Hepatocyte (in vitro differentiated cells): ENCODE data around the gene PNCK. TPM values are rescaled to one million over a fixed set of nuclear protein-coding genes. Genes with fewer than 3 reads are reported as not detected.
"Not testable (repeated sequence)": the region's sequence is repeated elsewhere in the genome, so short reads cannot be mapped to it uniquely, and the experiment has no call there.

Experiments
- DNase-seq: peaks from one replicate; pipeline ENCODE4 v3.0.0-alpha.2; 2016; ENCODE audit warnings: low spot score
- H2AFZ ChIP-seq: fragments of 200-600 bp; sonication (generic); 2 replicates; pipeline ENCODE4 v1.6.0; 2016; ENCODE audit warnings: antibody characterized with exemption, mild to moderate bottlenecking
- H3K27ac ChIP-seq: fragments of 200-600 bp; sonication (generic); 2 replicates; pipeline ENCODE4 v1.5.1; 2016; ENCODE audit warnings: mild to moderate bottlenecking
- H3K27me3 ChIP-seq: fragments of 200-600 bp; sonication (generic); 2 replicates; pipeline ENCODE4 v1.6.1; 2016
- H3K36me3 ChIP-seq: fragments of 200-600 bp; sonication (generic); replicated peaks from 2 replicates; pipeline ENCODE4 v1.5.1; 2016; ENCODE audit warnings: low read depth; ENCODE audit not compliant: insufficient read depth
- H3K4me1 ChIP-seq: fragments of 200-600 bp; sonication (generic); 2 replicates; pipeline ENCODE4 v1.5.1; 2016; ENCODE audit warnings: mild to moderate bottlenecking, moderate library complexity; ENCODE audit not compliant: insufficient read depth
- H3K4me2 ChIP-seq: fragments of 200-600 bp; sonication (generic); 2 replicates; pipeline ENCODE4 v1.6.0; 2016
- H3K4me3 ChIP-seq: fragments of 200-600 bp; sonication (generic); 2 replicates; pipeline ENCODE4 v1.5.1; 2016; ENCODE audit warnings: mild to moderate bottlenecking
- H3K79me2 ChIP-seq: fragments of 200-600 bp; sonication (generic); 2 replicates; pipeline ENCODE4 v1.6.0; 2017; ENCODE audit warnings: mild to moderate bottlenecking
- H3K9me2 ChIP-seq: fragments of 200-600 bp; sonication (generic); replicated peaks from 2 replicates; pipeline ENCODE4 v1.6.0; 2017; ENCODE audit warnings: mild to moderate bottlenecking; ENCODE audit not compliant: insufficient read depth
- H3K9me3 ChIP-seq: fragments of 200-600 bp; sonication (generic); 2 replicates; pipeline ENCODE4 v1.5.1; 2016; ENCODE audit warnings: low read depth, mild to moderate bottlenecking
- H4K20me1 ChIP-seq: fragments of 200-600 bp; sonication (generic); 2 replicates; pipeline ENCODE4 v1.6.0; 2016; ENCODE audit warnings: mild to moderate bottlenecking; ENCODE audit not compliant: insufficient read depth, poor library complexity, severe bottlenecking
- CTCF ChIP-seq: fragments of 200-600 bp; sonication (generic); IDR thresholded peaks from 2 replicates; pipeline ENCODE4 v1.5.1; 2016; ENCODE audit warnings: antibody characterized with exemption, mild to moderate bottlenecking; ENCODE audit not compliant: poor library complexity
- EZH2 ChIP-seq: fragments of 200-600 bp; sonication (generic); IDR thresholded peaks from 2 replicates; pipeline ENCODE4 v1.6.1; 2016; ENCODE audit warnings: antibody characterized with exemption, mild to moderate bottlenecking, borderline replicate concordance
- EZH2phosphoT487 ChIP-seq: fragments of 200-600 bp; sonication (generic); IDR thresholded peaks from one replicate; pipeline ENCODE4 v1.6.1; 2018; ENCODE audit warnings: antibody characterized with exemption, mild to moderate bottlenecking, low read depth, moderate library complexity; ENCODE audit not compliant: unreplicated experiment, severe bottlenecking
- WGBS: methylation state at CpG from one replicate; pipeline ENCODE4 v1.1.6; 2016; ENCODE audit warnings: low lambda C conversion rate; ENCODE audit errors: missing lambda C conversion rate; 5-methylcytosine and 5-hydroxymethylcytosine counted together
- polyA plus RNA-seq: library from polyadenylated mRNA; unstranded; fragments of >200 nt; fragmentation: Nextera tagmentation; extraction: Ambion mirVana; gene quantifications from 2 replicates; pipeline ENCODE4 v1.2.1, GENCODE V29; 2016
- total RNA-seq: library from RNA; depleted of rRNA; stranded (reverse); fragments of >200 nt; gene quantifications from 2 replicates; pipeline ENCODE4 v1.2.3, GENCODE V29; 2014

The PNCK gene
- total and polyA plus RNA-seq, 2 experiments from 2014 or later, result 0.28 to 2.2 TPM

DNA sequence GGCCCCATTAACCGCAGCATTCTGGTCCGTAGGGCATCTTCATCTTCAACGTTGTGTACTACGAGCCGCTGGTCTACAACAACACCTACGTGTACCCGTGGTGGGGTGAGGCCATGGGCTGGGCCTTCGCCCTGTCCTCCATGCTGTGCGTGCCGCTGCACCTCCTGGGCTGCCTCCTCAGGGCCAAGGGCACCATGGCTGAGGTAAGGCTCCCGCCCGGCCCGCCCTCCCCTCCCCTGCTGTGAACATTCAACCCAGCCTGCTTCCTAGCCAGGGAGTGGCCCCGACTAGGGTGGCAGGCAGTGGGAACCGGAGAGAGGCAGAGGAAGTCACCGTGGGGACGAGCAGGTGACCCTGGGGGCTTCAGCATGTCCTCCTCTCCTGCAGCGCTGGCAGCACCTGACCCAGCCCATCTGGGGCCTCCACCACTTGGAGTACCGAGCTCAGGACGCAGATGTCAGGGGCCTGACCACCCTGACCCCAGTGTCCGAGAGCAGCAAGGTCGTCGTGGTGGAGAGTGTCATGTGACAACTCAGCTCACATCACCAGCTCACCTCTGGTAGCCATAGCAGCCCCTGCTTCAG lies 21.2 kb upstream of the PNCK start:
- 91% methylated on average over 17 of the region's 23 CpGs for whole genome bisulfite sequencing
- Histone ChIP-seq H3K4me3 (no peak overlapping the region), H3K27me3 (no peaks in the 10 kb centered on the region), H4K20me1 (no peaks in the 10 kb centered on the region), H3K4me1 (no peaks in the 10 kb centered on the region), H3K36me3 (no peaks in the 10 kb centered on the region), H3K27ac (no peak overlapping the region), H3K9me3 (no peaks in the 10 kb centered on the region), H3K79me2 (no peaks in the 10 kb centered on the region), H2AFZ (no peak overlapping the region), H3K4me2 (no peak overlapping the region), H3K9me2 (no peaks in the 10 kb centered on the region)
- TF ChIP-seq EZH2, result no peak
- no peak for TF ChIP-seq EZH2phosphoT487
- TF ChIP-seq CTCF, result no peak
- no peak for DNase-seq

DNA sequence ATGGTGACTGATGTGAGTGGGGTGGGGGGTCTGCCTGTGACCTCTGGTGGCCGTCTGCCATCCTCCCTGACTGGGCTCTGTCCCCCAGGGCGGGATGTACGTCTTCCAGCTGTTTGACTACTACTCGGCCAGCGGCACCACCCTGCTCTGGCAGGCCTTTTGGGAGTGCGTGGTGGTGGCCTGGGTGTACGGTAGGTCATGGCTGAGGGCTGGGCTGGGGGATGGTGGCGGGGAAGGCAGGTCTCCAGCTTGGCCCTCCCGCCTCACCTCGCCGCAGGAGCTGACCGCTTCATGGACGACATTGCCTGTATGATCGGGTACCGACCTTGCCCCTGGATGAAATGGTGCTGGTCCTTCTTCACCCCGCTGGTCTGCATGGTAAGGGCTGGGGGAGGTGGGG lies 20.6 kb upstream of the PNCK start:
- not testable (repeated sequence) for H3K36me3 ChIP-seq, H2AFZ ChIP-seq, H3K4me3 ChIP-seq, H3K27ac ChIP-seq, H3K9me3 ChIP-seq, H3K4me1 ChIP-seq, H4K20me1 ChIP-seq, H3K79me2 ChIP-seq, H3K4me2 ChIP-seq, H3K27me3 ChIP-seq, DNase-seq, H3K9me2 ChIP-seq
- WGBS, result 88% methylated on average over 13 of the region's 16 CpGs

DNA sequence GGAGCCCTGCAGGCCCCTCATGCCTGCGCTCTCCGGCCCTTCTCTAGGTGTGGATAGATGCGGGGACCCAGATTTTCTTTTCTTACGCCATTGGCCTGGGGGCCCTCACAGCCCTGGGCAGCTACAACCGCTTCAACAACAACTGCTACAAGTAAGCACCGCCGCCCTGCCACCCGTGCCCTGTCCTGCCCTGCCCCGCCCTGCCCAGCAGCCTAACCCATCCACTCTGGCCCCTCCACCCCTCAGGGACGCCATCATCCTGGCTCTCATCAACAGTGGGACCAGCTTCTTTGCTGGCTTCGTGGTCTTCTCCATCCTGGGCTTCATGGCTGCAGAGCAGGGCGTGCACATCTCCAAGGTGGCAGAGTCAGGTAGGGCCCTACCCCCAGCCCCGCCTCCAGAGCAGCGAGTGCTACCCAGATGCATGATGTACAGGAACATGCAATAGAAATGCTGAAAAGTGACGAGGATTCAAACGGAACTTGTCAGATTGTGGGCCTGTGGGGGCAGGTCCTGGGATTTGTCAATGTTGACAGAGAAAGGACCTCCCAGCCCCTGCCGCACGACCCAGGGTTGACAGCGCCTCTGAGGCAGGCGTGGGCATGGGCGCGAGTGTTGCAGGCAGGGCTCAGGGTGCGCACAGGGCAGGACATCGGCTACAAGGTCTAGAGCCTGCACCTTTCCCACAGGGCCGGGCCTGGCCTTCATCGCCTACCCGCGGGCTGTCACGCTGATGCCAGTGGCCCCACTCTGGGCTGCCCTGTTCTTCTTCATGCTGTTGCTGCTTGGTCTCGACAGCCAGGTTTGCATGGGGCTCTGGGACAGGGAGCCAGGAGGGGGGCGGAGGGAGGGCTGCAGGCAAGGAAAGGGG lies 19.8 kb upstream of the PNCK start:
- WGBS, result 87% methylated on average over 21 of the region's 31 CpGs
- no peaks in the 10 kb centered on the region for H3K9me2 ChIP-seq
- DNase-seq, result no peak
- H3K4me2 ChIP-seq, result no peak overlapping the region
- no peaks in the 10 kb centered on the region for H3K9me3 ChIP-seq
- H3K79me2 ChIP-seq, result no peaks in the 10 kb centered on the region
- no peak overlapping the region for H3K4me3 ChIP-seq
- H3K27me3 ChIP-seq, result no peaks in the 10 kb centered on the region
- TF ChIP-seq CTCF (no peak), EZH2 (no peak), EZH2phosphoT487 (no peak)
- no peak overlapping the region for H2AFZ ChIP-seq
- no peaks in the 10 kb centered on the region for H3K4me1 ChIP-seq
- H3K27ac ChIP-seq, result no peak overlapping the region
- H3K36me3 ChIP-seq, result no peaks in the 10 kb centered on the region
- peaks cover 2% of the 10 kb centered on the region for H4K20me1 ChIP-seq

DNA sequence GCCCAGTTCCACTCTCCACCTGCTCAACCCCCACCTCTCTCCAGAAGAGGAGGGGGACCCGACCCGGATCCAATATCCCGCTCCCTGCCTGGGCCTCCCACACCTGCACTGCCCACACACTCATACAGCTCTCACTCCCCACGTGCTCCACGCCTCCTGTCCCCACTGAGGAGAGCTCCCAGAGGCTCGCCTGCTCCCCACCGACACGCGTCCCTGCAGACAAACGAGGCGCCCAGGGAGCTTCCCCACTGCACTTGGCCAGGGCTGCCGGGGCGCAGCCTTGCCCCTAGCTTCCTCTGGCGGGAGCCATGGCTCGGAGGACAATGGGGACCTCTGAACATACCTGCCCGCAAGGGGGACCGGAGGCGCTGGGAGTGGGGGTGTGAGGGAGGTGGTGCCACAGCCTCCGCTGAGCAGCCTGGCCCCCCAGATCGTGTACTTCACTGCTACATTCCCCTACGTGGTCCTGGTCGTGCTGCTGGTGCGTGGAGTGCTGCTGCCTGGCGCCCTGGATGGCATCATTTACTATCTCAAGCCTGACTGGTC lies 19.1 kb upstream of the PNCK start:
- Histone ChIP-seq H3K9me3 (no peaks in the 10 kb centered on the region), H3K4me2 (no peak overlapping the region), H3K27ac (no peak overlapping the region), H3K4me1 (no peaks in the 10 kb centered on the region), H4K20me1 (peaks cover 2% of the 10 kb centered on the region), H2AFZ (no peak overlapping the region), H3K79me2 (no peaks in the 10 kb centered on the region), H3K4me3 (no peak overlapping the region), H3K9me2 (no peaks in the 10 kb centered on the region), H3K27me3 (no peaks in the 10 kb centered on the region), H3K36me3 (no peaks in the 10 kb centered on the region)
- WGBS, result 88% methylated on average over 24 of the region's 24 CpGs
- DNase-seq, result no peak
- TF ChIP-seq EZH2phosphoT487 (no peak), CTCF (no peak), EZH2 (no peak)
